ENCODE results near the gene HYAL1.

HYAL1 gene

DNA sequence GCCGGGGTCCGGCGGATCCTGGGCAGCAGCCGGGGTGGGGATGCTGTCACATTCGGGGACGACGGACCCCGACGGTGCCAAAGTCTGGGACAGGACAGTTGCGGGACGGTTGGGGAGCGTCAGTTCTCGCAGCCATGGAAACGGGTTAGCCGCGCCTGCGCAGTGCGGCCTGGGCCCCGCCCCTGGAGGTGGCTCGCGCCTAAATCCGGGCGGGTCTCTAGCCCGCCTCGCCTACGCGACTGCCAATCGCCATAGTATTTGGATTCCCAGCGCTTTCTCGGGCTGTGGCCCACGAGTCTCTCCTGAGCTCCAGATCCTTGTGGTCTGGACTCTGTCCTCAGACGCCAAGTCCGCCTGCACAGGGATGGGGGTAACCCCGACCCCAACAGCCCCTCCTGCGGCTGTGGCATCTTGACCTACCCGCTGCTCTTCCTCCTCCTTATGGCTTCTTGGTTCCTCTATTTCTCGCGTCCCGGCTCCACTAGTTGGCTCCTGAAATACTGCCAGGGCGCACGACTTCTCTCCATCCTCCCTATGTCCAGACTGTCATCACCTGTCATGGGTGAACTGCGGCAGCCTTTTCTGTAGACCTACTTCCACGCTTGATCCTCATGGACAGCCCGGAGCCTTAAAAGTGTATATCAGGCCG, 42.3 kb upstream of the HYAL1 start, which contains the start of gene ZMYND10:
Gene ZMYND10 (minus strand): TSS at position 147 of the 649 bp plus-strand sequence. CDS start 153 bp downstream, outside the sequence.
- peak within 1 kb of the TSS; percentile 55 for H3K4me3 ChIP-seq (replicated peaks; ENCODE audit: low read depth, low read length)
- DNase-seq (ENCODE audit: low read depth), result peak; percentile 47
- no peak for TF ChIP-seq CTCF (IDR thresholded peaks at IDR 0.05; ENCODE audit: low read length, missing control alignments)

GRCh38 chr3:50345008-50345407, 41.6 kb upstream of the HYAL1 start:
- H3K4me3 ChIP-seq (replicated peaks; ENCODE audit: low read depth, low read length), result peak overlapping the region; percentile 55
- no peak for DNase-seq (ENCODE audit: low read depth)
- TF ChIP-seq CTCF (IDR thresholded peaks at IDR 0.05; ENCODE audit: low read length, missing control alignments), result no peak

- H3K4me3 ChIP-seq (replicated peaks; ENCODE audit: low read depth, low read length), result no peak overlapping the region
- peak; percentile 6 for TF ChIP-seq CTCF (IDR thresholded peaks at IDR 0.05; ENCODE audit: low read length, missing control alignments)
- DNase-seq (ENCODE audit: low read depth), result no peak
Observed at GRCh38 chr3:50342813-50343633, 39.6 kb upstream of the HYAL1 start.

GRCh38 chr3:50341996-50342650, 38.7 kb upstream of the HYAL1 start:
- DNase-seq (ENCODE audit: low read depth), result no peak
- H3K4me3 ChIP-seq (replicated peaks; ENCODE audit: low read depth, low read length), result no peak overlapping the region
- no peak for TF ChIP-seq CTCF (IDR thresholded peaks at IDR 0.05; ENCODE audit: low read length, missing control alignments)

DNA sequence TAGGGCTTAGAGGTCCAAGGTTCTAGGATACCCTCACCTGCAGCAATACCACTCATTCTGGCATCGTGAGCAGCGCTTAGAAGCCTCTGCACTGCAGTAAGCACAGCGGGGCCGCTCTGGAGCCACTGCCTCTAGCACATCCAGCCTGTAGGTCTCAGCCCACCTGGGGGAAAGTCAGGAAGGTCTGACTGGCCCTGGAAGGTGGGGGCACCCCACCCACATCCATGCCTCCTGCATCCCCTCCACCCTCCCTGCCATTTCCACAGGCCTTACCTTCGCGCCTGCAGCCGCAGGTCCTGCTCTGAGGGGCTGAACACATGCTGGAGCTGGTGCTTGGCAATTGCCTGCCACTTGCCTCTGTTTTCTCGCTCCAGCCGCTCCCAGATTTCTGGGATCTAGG, 38.2 kb upstream of the HYAL1 start:
- no peak for DNase-seq (ENCODE audit: low read depth)
- no peak for TF ChIP-seq CTCF (IDR thresholded peaks at IDR 0.05; ENCODE audit: low read length, missing control alignments)
- peak overlapping the region; percentile 43 for H3K4me3 ChIP-seq (replicated peaks; ENCODE audit: low read depth, low read length)

- peak; percentile 41 for DNase-seq (ENCODE audit: low read depth)
- peak within 1 kb of the TSS; percentile 43 for H3K4me3 ChIP-seq (replicated peaks; ENCODE audit: low read depth, low read length)
- TF ChIP-seq CTCF (IDR thresholded peaks at IDR 0.05; ENCODE audit: low read length, missing control alignments), result no peak
Observed at GRCh38 chr3:50340448-50341329, 37.3 kb upstream of the HYAL1 start, which contains the start of gene RASSF1. Gene RASSF1, minus strand, starts transcription at chr3:50340836. Its CDS starts 31 bp downstream, at chr3:50340805.

Measured in fibroblast of pulmonary artery (primary cell).